AG04450 (cell line): ENCODE results near the gene DDAH2. TPM values are rescaled to one million over a fixed set of nuclear protein-coding genes. Genes with fewer than 3 reads are reported as not detected.

Source experiments
- CTCF ChIA-PET: fragments of 300-600, 350-600 bp; formaldehyde crosslinking; extraction: SDS; loops from one replicate; lab custom pipeline; 2022; ENCODE audit warnings: antibody characterized with exemption, inconsistent platforms; lab: Charles Lee
- POLR2A ChIA-PET: fragments of 350-600 bp; formaldehyde crosslinking; extraction: SDS; loops from one replicate; lab custom pipeline; 2021; ENCODE audit warnings: antibody characterized with exemption, inconsistent platforms; lab: Yijun Ruan, JAX
- DNase-seq: peaks from one replicate; pipeline ENCODE4 v3.0.0-alpha.2; 2011; ENCODE audit warnings: low read depth, low spot score
- H3K27ac ChIP-seq: one replicate; pipeline ENCODE4 v1.5.1; 2012; ENCODE audit warnings: low read depth, low read length, control low read depth
- H3K27me3 ChIP-seq: one replicate; pipeline ENCODE4 v1.6.0; 2012; ENCODE audit warnings: low read length; ENCODE audit not compliant: control insufficient read depth, insufficient read depth
- H3K4me3 ChIP-seq: 2 replicates; pipeline ENCODE4 v1.5.1; 2011; ENCODE audit warnings: mild to moderate bottlenecking, low read depth, low read length, control low read depth
- H3K9me3 ChIP-seq: 2 replicates; pipeline ENCODE4 v1.5.1; 2012; ENCODE audit warnings: low read length; ENCODE audit not compliant: control insufficient read depth, insufficient read depth
- polyA plus RNA-seq: library from polyadenylated mRNA; depleted of rRNA; stranded (reverse); fragments of >200 nt; gene quantifications from 2 replicates; pipeline ENCODE4 v1.2.3, GENCODE V29; 2011
- TF ChIP-seq, protein P1 (sequence below): IDR thresholded peaks from 2 replicates; pipeline ENCODE4 v1.5.1; 2011; ENCODE audit warnings: low read depth, low read length, control low read depth, inconsistent platforms

DDAH2 gene
- polyA plus RNA-seq, 1 experiment, result 44.4 TPM

DNA sequence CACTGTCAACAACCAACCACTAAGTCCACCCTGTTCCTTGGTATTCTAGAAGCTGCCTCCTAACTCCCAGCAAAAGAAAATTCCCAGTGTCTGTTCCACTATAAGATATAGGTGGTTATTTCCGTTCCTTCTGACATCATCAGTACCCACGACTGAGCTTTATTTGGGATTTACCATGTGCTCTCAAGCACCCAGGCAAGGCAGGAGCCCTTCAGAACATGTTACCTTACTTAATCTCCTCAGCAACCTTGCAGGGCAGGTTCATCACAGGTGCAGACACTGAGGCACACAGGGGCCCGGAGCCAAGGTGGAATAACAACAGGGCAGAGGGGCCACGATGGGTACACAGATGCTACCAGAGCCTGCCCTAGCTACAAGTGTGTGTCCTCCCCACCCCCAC is 36.7 kb downstream of the DDAH2 start:
- no peaks in the 10 kb centered on the region for H3K27me3 ChIP-seq
- TF ChIP-seq, protein P1, sequence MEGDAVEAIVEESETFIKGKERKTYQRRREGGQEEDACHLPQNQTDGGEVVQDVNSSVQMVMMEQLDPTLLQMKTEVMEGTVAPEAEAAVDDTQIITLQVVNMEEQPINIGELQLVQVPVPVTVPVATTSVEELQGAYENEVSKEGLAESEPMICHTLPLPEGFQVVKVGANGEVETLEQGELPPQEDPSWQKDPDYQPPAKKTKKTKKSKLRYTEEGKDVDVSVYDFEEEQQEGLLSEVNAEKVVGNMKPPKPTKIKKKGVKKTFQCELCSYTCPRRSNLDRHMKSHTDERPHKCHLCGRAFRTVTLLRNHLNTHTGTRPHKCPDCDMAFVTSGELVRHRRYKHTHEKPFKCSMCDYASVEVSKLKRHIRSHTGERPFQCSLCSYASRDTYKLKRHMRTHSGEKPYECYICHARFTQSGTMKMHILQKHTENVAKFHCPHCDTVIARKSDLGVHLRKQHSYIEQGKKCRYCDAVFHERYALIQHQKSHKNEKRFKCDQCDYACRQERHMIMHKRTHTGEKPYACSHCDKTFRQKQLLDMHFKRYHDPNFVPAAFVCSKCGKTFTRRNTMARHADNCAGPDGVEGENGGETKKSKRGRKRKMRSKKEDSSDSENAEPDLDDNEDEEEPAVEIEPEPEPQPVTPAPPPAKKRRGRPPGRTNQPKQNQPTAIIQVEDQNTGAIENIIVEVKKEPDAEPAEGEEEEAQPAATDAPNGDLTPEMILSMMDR, result no peak
- H3K4me3 ChIP-seq, result no peak overlapping the region
- ChIA-PET CTCF (interaction anchor here (0.6 kb wide), 1 partner anchor 11 kb away, joined by 3 read pairs; the partner anchor contains the start of gene ABHD16A), POLR2A (no interaction called here)
- no peak for DNase-seq
- no peaks in the 10 kb centered on the region for H3K9me3 ChIP-seq
- H3K27ac ChIP-seq, result no peak overlapping the region

DNA sequence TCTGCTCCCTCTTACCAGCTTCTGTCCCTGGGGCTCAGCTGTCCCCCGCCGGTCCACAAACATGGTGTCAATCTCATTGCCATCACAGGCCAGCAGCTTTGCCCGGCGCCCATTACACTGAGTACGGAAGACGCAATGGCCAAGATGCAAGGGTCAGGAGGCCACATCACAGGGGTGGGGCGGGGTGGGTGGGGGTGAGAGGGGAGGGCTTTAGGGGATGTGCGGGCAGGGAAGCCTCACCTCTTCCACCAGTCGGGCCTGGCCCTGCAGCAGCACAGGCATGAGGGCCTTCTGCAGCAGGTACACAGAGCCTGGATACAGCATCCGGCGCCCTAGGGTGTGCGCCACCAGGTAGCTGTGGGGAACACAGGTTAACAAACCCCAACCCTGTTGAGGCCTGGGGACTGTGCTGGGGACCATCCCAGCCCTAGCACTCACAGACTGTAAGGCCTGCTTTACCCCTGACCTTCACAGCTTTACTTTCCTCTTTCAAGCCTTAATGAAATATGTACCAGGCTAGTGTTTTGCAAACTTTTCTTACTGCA is 37.5 kb downstream of the DDAH2 start:
- ChIA-PET POLR2A (no interaction called here), CTCF (interaction anchor here (0.6 to 2.4 kb wide), 2 partner anchors 11 to 12 kb away, joined by 3 to 7 read pairs; partner anchors contain the start of genes ABHD16A and LY6G5C)
- Histone ChIP-seq H3K27me3 (no peaks in the 10 kb centered on the region), H3K27ac (no peak overlapping the region), H3K4me3 (no peak overlapping the region), H3K9me3 (no peaks in the 10 kb centered on the region)
- TF ChIP-seq, protein P1, result no peak
- no peak for DNase-seq

DNA sequence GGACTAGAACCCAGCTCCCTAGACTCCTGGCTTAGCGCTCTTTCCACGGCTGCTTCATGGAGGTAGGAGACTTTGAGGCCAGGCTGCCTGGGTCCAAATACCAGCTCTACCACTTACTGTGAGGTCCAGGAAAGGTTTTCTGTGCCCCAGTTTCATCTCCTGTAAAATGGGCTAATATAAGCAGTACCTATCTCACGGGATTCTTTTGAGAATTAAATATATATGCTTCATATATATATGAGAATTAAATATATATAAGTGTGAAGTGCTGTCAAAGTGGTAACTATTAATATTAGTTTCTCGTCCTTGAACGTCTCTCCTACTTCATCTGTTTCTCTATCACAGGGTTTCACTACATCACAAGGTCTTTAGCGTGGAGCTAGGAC is 38.0 kb downstream of the DDAH2 start:
- Histone ChIP-seq H3K27me3 (no peaks in the 10 kb centered on the region), H3K27ac (no peak overlapping the region), H3K9me3 (no peaks in the 10 kb centered on the region), H3K4me3 (no peak overlapping the region)
- ChIA-PET CTCF (interaction anchor here (0.6 to 2.4 kb wide), 4 partner anchors 9 to 116 kb away, joined by 3 to 7 read pairs (median 4); partner anchors contain the start of genes LSM2, LY6G5B and LY6G5C), POLR2A (interaction anchor here (1.2 kb wide), 1 partner anchor 136 kb away, joined by 3 read pairs; the partner anchor contains the start of gene HSPA1B)
- DNase-seq, result no peak
- TF ChIP-seq, protein P1, result no peak

DNA sequence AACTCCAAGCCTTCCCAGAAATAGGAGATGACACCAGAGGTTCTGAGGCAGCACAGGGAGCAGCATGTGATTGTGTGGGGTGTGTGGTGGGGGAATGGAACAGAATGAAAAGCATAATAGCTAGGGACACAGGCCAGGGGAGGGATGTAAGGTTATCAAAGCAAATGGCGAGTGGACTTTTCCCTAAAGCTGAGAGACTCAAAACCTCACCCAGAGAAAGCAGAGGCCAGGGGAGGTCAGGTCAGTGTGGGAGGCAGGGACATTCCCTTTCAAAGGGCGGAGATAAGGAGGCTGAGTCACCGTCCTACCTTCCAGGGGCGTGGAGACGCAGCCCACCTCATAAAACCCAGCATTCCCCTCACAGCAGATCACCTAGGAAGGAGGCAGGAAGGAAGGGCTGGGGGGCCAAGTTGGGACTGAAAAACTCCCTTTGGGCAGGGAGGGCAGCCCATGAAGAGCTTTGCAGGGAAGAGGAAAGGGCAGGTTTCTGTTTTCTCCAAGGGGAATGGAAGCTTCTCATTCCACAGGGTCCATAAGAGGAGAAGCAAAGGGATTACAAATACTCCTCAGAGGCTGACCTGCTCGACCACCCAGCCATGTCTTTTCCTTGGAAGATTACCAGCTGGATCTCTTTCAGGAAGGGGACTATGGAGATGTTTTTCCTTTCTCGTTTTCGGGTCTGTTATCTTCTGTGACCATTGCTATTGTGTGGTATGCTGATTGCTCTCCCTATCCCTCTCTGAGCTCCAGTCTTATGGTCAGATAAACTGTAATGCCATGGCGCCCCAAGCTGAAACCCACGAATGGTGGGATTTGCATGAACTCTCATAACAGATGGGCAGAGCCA is 38.6 kb downstream of the DDAH2 start:
- ChIA-PET POLR2A (interaction anchor here (1.2 kb wide), 1 partner anchor 137 kb away, joined by 3 read pairs; the partner anchor contains the start of gene HSPA1B), CTCF (interaction anchor here (0.6 to 2.4 kb wide), 5 partner anchors 9 to 140 kb away, joined by 3 to 7 read pairs (median 4); partner anchors contain the start of genes LSM2, LY6G5B and LY6G5C)
- no peaks in the 10 kb centered on the region for H3K27me3 ChIP-seq
- DNase-seq, result no peak
- H3K9me3 ChIP-seq, result no peaks in the 10 kb centered on the region
- no peak overlapping the region for H3K27ac ChIP-seq
- TF ChIP-seq, protein P1, result no peak
- H3K4me3 ChIP-seq, result no peak overlapping the region
